ENCODE data around the gene ATP6V0D1.
"Not testable (repeated sequence)": the region's sequence is repeated elsewhere in the genome, so short reads cannot be mapped to it uniquely, and the experiment has no call there.

ATP6V0D1 gene

GRCh38 chr16:67426022-67426421, 54.9 kb downstream of the ATP6V0D1 start:
- DNase-seq: no peak

DNA sequence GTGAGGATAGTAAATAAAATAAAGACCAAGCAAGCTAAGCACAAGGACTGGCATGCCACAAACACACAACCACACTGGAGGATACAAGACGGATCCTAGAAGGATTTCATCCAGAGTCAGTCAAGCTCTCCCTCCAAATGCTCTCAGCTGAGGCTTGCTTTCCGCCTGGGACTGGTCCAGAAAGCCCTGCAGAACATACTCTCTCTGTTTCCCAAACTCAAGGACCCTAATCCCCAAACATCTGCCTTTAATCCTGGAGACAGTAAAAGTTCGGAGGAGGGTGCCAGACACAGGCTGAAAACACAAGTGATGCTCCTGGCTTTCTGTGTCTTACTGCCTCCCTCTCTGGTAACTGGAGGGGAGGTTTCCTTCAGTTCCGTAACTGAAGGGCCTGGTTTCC, 55.4 kb downstream of the ATP6V0D1 start:
- no peak for DNase-seq

GRCh38 chr16:67425061-67425460, 55.9 kb downstream of the ATP6V0D1 start:
- no peak for DNase-seq

GRCh38 chr16:67424261-67424615, 56.7 kb downstream of the ATP6V0D1 start:
- DNase-seq: no peak

DNA sequence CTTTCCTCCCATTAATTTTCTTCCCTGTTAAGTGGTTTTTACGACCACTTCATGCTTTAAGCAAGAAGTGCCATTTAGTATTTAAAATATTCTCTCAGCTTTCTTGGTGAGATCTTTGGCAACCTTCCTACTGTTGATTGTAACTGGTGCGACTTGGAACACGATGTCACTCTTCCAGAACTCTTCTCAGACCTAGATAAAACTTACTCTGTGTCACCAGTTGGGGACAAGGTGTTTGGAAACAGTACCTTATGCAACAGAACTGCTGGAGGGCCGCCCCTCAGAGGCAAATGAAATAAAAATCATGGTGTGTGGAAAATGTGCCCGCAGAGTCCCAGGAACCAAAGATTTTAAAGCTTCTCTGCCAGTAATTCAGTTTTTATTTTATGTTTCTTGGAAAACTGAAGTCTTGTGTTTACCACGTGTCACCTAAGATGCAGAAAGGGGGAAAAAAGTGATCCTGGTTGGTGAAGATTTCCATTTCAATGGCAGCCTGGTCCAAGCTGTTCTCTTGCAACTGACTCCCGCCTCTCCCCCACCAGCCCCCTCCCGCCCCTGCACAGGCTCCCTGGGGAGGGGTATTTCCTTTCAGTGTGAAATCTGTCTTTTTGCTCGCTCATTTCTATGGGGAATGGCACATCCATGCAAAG, 57.2 kb downstream of the ATP6V0D1 start:
- no peak for DNase-seq

GRCh38 chr16:67423015-67423414, 57.9 kb downstream of the ATP6V0D1 start:
- no peak for DNase-seq

- DNase-seq: no peak
These were observed 59.9 kb downstream of the ATP6V0D1 start for GRCh38 chr16:67421030-67421429.

GRCh38 chr16:67419931-67420330, 61.0 kb downstream of the ATP6V0D1 start:
- DNase-seq: no peak

GRCh38 chr16:67419502-67419901, 61.5 kb downstream of the ATP6V0D1 start:
- no peak for DNase-seq

DNA sequence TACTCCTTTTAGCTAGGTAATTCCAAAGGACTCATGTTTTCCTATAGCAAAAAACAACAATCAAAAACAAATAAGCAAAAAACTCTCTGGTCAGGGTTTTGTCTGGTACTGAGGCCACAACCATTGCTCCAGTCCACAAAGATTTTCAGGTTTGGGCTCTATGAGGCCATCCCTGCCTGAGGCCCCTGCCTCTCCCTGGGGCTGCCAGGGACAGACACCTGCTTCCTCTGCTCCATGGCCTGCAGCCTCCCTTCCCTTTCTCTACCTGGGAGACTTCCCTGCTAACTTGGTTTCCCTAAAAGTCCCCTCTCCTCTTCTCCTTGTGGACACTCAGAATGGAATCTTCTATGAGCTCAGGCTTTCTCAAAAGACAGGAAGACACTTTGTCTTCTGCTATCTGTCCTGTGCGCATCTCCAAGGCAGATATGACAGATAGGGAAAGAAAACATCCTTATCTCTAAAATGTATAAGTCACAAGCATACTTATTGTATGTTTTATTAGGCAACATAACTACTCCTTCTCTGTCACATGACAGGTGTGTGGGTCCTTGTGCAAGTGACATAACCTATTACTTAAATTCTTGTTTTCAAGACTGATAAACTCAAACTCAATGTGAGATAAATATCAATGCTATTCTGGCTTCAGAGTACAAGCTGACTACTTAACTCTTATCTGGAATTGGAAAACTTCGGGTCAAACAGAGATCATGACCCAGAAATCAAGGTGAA, 63.5 kb downstream of the ATP6V0D1 start:
- no peak for DNase-seq

- DNase-seq: peak; percentile 70 to 76
These were observed 64.8 kb downstream of the ATP6V0D1 start, which contains the start of gene ZDHHC1 for GRCh38 chr16:67415872-67416793. ZDHHC1 (minus strand) TSS chr16:67416477; CDS start chr16:67407775, 8,702 bp downstream.

GRCh38 chr16:67415421-67415820, 65.5 kb downstream of the ATP6V0D1 start:
- not testable (repeated sequence) for DNase-seq

- no peak for DNase-seq
These were observed 66.7 kb downstream of the ATP6V0D1 start for GRCh38 chr16:67413978-67414911.

GRCh38 chr16:67412294-67412693, 68.7 kb downstream of the ATP6V0D1 start:
- no peak for DNase-seq

- DNase-seq: no peak
These were observed 69.6 kb downstream of the ATP6V0D1 start for GRCh38 chr16:67411339-67411738.

GRCh38 chr16:67409631-67410030, 71.3 kb downstream of the ATP6V0D1 start:
- DNase-seq: no peak

DNA sequence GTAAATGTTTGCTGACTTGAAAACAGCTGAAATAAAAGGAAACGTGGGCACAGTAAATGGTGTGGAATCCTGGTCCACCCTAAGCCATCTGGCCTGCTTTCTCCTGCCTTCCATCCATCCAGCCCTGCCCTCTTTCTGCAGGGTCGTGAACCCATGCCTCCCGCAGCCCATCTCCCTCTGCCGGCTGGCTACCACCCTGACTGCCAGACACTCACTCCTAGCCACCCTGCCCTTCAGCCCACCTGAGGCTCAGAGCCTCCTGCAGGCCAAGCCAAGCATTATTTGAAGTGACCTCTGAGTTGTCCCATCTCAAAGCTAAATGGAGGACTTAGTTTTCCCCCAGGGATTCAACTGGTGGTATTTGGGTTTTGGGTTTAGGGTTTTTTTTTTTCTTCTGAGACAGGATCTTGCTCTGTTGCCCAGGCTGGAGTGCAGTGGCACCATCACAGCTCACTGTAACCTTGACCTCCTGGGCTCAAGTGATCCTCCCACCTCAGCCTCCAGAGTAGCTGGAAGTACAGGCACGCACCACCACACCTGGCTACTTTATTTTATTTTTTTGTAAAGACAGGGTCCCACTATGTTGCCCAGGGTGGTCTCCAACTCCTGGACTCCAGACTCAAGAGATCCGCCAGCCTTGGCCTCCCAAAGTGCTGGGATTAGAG, 73.0 kb downstream of the ATP6V0D1 start:
- no peak for DNase-seq

GRCh38 chr16:67407176-67407787, 73.7 kb downstream of the ATP6V0D1 start:
- no peak for DNase-seq

DNA sequence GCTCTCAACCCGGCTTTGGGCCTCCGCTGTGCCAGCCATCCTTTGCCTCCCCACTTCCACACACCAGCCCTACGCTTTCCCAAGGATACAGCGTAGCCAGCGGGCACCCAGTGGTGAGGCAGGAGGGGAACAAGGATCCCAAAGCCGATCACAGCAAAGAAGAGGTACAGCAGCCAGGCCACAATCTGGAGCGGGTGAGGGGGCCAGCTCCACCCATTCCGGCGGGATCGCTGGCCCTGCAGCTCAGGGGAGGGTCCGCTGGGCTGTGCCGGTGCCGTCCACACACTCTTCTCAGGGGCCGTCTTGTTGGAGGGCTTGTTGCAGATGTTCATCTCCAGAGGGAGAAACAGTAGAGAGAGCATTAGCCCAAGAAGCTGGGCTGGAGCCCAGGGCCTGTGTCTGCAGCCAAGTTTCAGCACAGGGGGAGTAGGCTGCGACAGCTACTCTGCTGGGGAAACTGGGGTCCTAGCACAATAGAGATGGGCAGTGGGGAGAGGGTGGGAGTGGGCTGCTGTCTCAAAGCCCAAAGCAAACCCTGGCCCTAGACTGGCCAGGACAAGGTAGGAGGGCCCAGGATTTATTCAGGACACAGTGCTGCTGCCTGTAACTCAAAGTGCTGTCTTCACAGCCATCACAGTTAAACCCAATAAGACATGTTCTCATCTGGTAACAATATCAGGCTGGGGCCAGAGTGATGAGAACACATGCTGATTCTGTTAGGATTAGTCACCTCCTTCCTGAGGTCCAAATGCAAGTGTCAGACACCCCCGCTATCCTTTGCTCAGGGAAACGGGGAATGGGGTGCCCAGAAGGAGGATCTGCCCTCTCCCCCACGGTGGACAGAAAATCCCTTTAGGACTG, 74.6 kb downstream of the ATP6V0D1 start:
- no peak for DNase-seq

GRCh38 chr16:67405336-67405735, 75.6 kb downstream of the ATP6V0D1 start:
- no peak for DNase-seq

All from activated T-cell treated with anti-CD3 and anti-CD28 coated beads, Interleukin-2, amount 50 U/mL, for 48 hours (primary cell).